T-helper 22 cell (primary cell): Measurements from ENCODE around the gene FAM181A.
A peak's percentile ranks its signal among the peaks of the same experiment; 100 is the strongest.

Experiments used
- DNase-seq: peaks from one replicate; pipeline ENCODE4 v3.0.0-alpha.2; 2020; ENCODE audit warnings: low read depth

FAM181A gene

DNA sequence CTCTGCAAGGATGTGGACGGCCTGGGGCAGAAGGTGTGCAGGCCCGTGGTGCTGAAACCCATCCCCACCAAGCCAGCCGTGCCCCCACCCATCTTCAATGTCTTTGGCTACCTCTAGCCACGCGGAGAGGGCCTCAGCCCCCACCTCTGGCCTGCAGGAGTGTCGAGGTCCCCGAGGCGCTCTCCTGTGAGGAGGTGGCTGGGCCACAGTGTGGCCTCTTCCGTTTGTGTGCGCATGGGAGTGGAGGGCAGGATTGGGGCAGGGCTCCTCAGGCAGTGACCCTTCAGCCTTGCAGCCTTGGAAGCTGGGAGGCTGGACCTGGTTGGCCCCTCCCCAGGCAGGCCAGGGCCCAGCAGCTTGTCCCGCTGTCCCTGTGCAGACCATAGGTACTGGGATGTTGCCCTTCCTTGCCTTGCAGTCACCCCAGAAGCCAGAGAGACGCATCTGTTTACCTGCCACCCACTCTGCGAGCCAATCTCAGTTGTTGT is 1.9 kb downstream of the FAM181A start:
- no peak for DNase-seq

DNA sequence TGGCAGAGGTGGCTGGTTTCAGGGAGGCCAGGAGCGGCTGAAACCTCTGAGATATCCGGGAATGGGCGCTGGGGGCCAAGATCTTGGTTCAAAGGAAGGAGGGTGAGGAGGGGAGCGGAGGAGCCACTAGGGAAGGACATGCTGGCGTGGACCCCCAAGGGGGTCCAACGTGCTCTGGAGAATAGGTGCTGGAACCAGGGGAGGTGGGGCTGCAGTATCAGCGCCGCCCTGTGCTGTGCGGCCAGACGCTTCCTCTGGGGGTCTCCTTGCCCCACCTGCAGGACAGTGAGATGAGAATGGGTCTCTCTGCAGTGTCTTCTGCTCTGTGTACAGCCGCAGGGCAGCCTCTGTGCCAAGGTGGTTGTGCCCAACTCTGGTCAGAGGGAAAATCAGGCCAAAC is 2.5 kb downstream of the FAM181A start:
- no peak for DNase-seq

DNA sequence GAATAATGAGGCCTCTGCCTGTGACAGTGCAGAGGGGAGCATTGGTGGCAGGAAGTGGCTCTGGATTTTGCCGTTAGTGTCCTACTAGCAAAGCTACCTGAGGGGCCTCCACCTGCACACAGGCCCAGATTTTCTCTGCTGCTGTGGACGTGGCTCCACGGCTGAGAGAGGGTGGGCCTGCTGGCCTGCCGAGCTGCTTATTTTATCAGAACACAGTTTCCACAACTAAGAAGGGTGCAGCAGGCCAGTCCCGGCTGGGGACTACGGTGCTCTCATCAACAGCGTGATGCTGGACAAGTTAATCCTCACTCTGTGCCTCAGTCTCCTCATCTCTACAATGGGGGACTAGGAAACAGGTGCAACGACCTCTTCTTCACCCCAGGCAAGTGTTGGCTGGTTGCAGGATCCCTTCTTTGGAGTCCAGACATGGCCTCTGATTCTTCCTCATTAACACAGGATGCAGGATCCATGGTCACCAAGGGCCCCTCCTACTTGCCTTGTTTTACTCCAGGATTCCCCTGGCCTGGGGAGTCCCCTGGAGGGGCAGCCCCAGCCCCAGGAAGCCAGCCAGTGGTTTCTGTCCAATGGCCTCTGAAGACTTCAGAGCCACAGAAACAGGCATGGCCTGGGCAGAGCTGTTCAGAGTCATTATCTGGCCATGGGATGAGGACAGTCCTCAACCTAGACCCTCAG is 3.3 kb downstream of the FAM181A start:
- DNase-seq: no peak

DNA sequence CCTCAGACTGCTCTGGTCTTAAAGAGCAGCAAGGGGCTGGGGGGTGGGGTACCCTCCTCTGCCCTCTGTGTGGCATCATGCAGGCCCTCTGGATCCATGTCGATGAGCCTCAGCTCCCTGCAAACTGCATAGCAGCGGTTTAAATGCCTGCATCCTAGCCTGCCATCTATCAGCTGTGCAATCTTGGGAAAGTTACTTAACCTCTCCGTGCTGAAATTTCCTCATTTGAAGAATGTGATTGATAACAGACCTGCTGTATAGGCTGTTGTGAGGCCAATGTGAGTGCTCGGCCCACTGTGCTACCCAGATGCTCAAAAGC is 3.8 kb downstream of the FAM181A start:
- no peak for DNase-seq

DNA sequence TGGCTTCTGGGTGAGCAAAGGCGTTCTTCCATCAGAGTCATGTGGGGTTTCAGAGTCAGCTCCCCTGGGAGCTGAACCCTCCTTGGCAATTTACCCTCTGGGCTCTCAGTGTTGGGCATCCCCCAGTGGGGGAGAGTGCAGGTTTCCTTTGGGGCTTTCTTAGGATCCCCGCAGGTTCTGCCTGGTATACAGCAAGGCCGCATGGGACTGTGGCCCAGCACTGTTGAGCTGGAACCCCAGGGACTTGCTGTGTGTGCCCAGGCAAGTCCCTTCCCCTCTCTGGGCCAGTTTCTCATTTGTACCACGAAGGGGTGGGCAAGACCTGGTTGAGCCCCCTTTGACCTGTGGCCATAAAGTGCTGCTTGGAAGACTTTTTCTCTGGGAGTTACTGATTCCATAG is 5.5 kb downstream of the FAM181A start:
- DNase-seq: no peak

DNA sequence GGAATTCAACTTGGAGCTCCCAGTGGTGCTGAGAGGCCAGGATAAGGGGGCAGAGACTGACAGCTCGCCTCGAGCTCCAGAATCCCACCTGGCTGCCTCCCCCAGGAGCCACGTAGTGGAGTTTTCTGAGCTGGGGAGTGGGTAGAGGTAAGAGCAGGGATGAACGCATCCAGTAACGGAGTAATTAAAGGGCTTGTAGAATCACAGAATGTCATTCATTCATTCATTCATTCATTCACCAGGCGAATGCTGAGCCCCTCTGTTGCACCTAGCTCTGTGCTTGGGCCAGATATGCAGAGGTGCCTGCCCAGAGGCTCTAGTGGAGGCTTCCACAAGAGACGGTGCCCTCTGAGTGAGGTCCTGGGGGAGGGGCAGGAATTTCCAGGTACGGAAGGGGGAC is 8.1 kb downstream of the FAM181A start:
- DNase-seq: no peak

DNA sequence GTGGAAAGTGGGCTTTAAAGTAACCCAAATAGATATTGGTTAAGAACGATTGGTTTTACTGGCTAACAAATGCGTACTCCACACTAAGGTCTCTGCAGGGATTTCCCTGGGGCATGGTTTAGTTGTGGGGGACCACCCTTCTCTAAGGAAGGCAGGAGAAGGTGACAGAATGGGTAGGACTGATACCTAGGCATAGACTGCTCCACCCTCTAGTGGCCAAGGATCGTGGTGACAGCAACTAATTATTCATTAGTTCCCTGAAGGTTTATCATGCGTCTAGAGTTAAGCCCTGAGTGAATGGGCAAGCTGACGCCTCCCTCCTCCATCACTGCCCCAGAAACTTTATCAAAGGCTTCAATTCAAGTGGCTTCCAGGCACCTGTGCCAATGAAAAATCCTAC is 9.1 kb downstream of the FAM181A start:
- DNase-seq: no peak

DNA sequence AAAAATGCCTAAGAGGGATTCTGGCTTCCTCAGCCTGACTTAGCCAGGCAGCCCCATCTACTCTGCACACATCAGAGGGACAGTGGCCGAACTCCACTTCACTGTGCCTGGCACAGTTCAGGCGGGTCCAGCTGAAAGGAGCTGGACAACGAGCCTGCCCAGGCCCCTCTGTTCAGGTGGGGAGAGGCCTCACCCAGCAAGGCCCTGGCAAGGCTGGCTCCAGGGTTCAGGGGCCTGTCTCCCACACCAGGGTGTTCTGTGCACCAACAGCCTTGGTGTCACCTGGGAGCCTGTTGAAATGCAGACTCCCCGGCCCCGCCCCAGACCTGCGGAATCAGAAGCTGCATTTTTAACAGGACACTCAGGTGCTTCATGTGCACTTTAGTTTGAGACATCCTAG is 9.8 kb downstream of the FAM181A start:
- DNase-seq: no peak

DNA sequence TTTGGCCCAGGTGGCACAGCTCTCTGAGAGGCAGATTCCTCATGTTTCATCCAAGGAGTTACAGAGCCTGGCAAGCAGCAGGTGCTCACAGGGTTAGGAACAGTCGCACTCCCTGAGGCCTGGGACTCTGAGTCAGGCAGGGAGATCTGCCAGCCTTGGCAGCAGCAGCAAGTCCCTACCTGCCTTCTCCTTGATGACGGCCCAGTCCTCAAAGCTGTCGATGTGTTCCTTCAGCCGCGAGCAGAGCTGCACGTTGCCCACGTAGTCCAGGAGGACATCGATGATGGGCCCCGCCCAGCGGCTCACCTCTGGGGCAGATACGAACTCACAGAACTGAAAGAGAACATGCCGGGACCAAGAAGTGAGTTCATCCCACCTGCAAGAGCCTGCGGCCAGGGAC is 10.4 kb downstream of the FAM181A start:
- DNase-seq: no peak

DNA sequence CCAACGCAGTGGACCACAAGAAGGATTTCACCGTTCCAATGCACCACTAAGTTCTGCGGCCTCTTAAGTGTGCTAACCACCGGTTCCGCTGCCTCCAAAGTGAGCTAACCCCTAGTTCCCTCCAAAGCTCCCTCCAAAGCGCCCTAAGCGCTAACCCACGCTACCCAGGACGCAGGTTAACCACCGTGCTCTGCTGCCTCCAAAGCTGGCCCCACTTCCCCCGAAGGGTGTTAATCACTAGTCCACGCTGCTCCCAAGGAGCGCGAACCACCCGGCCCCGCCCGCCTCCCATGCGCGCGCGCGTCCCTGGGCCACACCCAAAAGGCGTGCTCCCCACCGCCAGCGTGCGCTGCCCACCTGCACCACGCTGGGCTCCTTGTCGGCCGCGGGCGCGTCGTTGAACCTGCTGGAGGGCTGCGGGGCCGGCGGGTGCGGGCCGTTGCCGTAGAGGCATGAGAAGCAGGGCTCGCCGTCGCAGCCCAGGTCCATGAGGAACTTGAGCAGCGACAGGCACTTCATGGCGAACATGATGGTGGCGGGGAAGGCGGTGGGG is 11.7 kb downstream of the FAM181A start:
- no peak for DNase-seq

DNA sequence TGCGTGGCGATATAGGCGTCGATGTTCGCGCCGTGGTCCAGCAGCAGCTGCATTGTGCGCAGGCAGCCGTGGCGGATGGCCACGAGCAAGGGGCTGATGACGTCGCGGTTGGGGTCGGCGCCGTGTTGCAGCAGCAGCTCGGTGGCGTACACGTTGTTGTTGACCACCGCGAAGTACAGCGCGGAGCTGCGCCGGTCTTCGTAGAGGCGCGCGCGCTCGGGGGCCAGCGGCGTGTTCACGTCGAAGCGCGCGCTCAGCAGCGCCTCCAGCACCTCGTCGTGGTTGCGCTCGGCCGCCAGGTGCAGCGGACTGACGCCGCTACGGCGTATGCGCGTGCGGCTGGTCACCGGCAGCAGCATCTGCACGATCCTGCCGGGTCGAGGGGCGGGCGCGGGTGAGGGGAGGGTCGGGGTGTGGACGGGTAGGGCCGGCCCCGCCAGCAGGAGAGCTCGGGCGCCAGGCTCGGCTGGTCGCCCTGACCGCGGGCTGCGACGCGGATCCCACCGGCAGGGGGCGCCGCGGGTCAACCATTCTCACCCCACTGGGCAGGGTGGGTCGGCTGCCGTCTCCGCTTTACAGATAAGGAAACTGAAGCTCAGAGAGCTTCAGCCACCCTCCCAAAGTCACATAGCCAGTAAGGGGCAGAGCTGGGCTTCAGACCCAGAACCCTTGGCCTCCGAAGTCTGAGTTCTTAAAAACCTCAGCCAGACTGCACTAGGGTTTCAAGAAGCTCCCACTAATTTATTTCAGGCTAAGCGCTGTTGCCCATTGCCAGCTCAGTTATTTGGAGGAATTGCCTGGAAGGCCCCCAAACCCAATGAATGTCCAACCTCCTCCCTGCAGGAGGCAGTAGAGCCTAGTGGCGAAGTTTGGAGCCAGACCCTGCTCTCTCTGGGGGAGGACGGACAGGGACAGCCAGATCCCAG is 12.4 kb downstream of the FAM181A start:
- peak; percentile 65 for DNase-seq

DNA sequence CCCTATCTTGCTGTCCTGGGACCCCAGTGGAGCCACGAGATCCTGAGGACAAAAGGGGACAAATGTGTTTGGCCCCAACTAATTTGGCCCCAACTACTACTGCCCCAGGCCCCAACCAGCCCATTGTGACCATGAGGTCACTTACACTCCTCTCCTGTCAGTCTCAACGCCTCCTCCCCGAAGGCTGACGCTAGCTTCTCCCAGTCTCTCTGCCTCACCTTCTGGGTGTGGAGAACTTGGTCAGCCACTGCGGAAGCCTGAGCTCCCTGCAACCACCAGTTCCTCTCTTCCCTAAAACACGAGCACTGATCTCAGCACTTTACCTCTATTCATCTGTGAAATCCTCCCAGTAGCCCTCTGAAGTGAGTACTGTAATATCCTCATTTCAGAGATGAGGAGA is 13.3 kb downstream of the FAM181A start:
- DNase-seq: no peak

DNA sequence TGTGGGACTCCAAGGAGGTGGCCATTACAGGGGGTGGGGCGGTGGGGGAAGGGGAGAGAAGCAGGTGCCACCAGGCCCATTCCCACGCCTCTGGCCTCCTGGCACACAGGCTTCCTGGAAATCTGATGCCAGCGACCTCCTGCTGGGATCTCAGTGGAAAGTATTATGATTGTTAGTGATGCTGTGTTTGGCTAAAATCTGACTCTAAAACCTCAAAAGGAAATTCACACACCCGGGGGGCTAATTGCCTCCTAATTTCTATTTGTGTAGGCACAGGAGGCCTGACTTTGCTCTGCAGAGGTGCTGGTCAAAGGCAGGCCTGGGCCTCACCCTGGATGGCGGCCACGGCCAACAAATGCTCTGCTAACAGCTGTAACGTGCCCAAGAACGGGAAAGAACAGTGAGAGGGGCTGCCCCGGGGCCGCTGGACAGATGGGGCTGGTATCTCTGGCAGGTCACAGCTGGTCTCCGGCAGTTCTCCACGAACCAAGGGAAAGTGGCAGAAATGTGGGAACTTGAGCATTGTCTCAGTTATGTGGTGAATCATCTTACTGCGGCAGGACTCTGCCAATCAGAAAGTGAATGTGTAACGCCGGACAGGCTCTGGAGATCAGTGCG is 14.3 kb downstream of the FAM181A start:
- no peak for DNase-seq

DNA sequence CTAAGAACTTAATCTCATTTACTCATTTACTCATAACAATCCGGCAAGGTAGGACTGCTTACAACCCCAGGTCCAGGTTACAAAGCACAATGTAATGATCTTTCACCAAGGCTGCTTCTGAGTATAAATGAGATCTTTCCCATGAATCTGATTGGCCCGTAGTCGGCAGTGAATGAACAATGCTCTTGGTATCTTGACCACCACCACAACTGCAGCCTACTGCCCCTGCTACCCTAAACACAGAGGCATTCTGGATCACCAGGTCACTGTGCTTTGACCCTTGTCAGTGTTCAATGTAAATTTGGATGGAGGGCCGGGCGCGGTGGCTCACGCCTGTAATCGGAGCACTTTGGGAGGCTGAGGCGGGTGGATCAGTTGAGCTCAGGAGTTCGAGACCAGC is 15.9 kb downstream of the FAM181A start:
- DNase-seq: no peak

DNA sequence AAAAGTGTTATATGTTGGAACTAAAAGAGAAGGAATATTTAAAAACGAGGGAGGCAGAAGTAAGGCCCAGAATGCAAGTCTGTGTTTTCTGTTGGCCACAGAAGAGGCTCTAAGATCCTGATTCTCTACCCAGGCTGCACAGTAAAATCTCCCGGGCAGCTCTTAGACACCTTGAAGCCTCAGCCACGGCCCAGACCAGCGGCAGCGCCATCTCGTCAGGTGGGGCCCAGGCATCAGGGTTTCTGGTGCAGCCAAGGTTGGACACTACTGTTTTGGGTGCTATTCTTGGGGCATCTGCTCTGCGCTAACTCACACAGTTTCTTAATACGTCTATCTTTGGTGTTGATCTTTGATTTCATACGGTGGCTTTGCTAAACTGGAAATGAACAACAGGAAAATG is 16.8 kb downstream of the FAM181A start:
- DNase-seq: no peak

DNA sequence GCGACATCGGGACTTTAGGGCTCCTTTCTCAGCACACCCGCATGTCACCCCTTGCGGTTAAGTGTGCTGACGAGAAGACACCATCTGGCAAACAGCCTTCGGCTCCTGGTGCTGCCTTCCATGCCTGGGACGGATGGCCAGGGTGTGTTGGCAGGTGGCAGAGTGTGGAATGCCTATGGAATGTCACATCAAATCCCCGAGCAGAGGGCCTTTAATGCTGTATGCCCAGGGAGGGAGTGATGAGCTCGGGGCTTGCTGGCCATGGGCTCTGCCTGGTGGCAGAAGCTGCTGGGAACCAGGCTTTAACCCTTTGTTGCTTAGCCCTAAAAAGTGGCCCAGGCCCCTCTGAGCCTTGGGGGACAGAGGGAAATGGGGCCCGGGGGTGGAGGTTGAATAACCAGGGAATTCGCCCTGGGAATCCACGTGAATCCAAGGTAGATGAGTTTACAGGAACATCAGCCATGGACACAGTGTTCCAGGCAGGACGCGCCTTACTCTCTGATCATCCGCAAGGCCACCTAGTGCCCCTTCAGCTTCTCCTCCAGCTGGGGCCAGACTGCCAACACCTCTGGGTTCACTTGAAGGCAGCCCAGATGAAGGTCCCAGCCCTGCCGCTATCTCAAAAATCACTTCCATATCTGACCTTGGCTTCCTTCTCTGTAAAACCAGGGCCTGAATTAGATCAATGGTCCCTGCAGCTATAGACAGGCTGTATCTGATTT is 17.4 kb downstream of the FAM181A start:
- DNase-seq: no peak

DNA sequence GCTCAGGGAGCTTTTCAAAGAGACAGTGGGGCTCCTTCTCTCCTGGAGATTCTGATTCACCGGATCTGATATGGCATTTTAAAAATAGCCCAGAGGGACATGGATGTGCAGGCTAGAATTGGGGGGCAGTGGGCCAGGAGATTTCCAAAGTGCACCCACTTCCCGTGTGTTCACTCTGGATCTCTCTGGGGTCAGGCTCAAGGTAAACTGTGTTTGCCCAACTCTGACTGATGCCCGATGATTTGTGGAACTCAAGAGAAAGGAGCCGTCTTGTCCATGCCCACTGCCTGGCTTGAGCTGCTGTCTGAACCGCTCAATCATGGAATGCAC is 17.9 kb downstream of the FAM181A start:
- DNase-seq: no peak

DNA sequence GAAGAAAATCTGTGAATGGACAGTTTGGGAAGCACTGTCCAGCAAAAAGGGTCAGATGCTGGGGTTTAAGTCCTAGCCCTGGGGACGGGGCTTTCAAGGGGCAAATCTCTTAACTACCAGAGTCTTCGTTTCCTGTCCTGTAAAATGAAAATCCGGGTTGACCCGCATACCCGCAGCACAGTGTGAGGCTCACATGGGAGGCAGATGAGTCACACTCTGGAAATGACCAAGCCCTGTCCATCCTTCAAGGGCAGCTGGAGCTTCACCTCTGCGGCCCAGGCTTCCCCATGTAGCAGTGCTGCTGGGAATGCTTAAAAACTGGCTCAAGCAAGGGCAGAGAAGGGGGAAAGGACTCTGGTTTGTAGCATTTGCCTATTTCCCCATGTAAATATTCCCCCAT is 19.0 kb downstream of the FAM181A start:
- no peak for DNase-seq

DNA sequence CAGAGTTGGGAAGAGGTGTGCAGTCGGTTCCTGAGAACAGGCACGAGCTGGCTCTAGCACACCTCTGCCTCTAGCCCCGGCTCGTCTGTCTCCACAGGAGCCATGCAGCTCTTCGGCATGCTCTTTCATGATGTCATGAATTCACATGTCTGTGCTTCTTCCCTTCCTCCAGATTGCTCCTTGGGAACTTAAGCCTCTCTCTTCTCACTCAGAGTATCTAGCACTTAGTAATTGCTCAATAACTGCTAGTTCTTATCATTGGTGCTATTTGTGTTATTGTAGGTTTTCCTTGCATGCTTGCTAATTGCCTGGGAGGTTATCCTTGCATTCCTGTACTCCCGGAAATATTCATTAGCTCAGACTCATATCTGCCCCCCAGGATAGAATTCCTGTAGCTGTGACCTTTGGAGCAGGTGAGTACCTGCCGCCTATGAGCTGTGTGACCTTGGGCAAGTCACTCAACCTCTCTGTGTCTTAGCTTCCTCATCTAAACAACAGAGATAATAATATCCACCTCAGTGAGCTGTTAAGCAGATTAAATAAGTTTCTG is 19.5 kb downstream of the FAM181A start:
- DNase-seq: no peak

DNA sequence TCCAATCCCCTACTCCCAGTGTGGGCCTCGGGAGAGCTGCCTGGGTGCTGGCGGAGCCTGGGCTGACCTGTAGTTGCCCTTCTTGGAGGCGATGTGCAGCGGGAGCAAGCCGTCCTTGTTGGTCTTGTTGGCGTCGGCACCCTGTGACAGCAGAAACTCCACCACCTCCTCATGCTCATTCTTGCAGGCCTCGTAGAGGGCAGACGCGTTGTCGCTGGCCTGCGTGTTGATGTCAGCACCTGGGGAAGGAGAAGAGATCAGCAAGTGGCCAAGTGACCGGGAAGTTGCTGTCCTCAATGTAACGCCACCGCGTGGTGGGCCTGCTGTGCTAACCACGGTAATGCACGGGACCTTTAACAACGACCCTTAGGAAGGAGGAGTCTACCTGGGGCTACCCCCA is 20.1 kb downstream of the FAM181A start:
- no peak for DNase-seq

DNA sequence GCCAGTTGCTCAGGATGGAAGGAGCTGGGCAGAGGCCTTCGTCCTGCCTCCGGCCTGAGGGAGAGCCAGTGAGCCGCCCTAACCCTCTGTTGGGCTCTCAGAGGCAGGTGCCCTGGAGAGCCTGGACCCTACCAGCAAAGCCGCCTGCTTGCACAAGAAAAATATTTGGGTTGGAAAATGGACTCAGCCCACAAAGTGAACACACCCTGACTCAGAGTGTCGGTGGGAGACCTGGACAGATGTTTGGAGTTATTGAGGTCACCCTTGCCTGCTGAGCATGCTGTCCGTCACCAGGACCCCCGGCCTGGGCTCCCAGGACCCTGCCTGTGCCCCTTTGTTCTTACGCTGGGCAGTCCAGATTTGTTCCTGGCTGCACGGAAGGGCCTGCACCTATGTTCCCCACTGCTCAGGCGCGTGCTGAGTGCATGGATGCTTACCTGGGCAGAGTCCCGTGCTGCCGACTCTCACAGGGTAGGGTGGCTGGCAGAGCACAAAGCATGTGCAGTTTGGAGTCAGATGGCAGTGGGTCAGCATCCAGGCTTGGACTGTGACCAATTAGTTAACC is 22.4 kb downstream of the FAM181A start:
- DNase-seq: no peak
